IPS-20b (cell line): ENCODE data around the gene SNAI1.

Experiments
- H3K27ac ChIP-seq: one replicate; pipeline ENCODE4 v1.5.1; 2013; ENCODE audit warnings: low read length
- H3K27me3 ChIP-seq: 2 replicates; pipeline ENCODE4 v1.6.1; 2013; ENCODE audit warnings: mild to moderate bottlenecking, low read length, inconsistent platforms; ENCODE audit not compliant: insufficient read depth
- H3K36me3 ChIP-seq: 2 replicates; pipeline ENCODE4 v1.6.1; 2013; ENCODE audit warnings: low read depth, mild to moderate bottlenecking, inconsistent platforms, low read length, moderate library complexity; ENCODE audit not compliant: insufficient read depth
- H3K4me1 ChIP-seq: 2 replicates; pipeline ENCODE4 v1.6.1; 2013; ENCODE audit warnings: mild to moderate bottlenecking, control low read depth, inconsistent platforms, low read length, moderate library complexity; ENCODE audit not compliant: insufficient read depth
- H3K4me3 ChIP-seq: 2 replicates; pipeline ENCODE4 v1.5.1; 2013; ENCODE audit warnings: mild to moderate bottlenecking, low read length, inconsistent platforms
- H3K9ac ChIP-seq: 2 replicates; pipeline ENCODE4 v1.6.1; 2013; ENCODE audit warnings: low read depth, mild to moderate bottlenecking, inconsistent platforms, low read length, moderate library complexity
- H3K9me3 ChIP-seq: 2 replicates; pipeline ENCODE4 v1.6.1; 2013; ENCODE audit warnings: mild to moderate bottlenecking, low read depth, low read length, inconsistent platforms; ENCODE audit not compliant: insufficient read depth

SNAI1 gene

DNA sequence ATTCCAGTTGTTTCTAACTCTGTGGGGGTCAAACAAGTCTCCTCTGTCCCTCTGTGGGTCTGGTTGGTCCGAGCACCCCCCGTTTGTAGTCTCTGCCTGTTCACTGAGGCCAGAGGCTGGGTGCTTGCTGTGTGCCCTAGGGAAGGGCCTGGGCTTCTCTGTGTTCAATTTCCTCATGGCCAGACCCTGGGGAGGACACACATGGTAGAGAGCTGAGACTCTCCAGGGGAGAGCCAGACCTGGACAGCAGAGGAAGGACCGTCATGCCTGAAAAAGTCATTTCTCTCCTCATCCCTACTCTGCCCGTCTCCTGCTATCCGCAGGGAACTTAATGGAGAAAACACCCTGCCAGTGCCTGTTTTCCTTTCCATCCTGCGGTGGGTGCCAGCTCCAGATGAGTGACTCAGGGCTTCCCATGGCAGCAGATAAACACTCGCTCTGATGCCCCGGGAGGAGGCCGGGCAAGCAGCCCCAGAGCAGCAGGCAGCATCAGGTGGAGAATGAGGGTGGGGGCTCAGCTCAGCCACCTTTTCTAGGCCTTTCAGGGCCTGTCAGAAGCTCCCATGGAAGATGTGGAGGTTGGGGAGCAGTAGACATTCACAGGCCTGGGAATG lies 51.9 kb downstream of the SNAI1 start:
- no peak overlapping the region for H3K27ac ChIP-seq
- no peaks in the 10 kb centered on the region for H3K4me1 ChIP-seq
- H3K36me3 ChIP-seq, result no peaks in the 10 kb centered on the region
- H3K4me3 ChIP-seq, result no peak overlapping the region
- no peaks in the 10 kb centered on the region for H3K27me3 ChIP-seq
- no peaks in the 10 kb centered on the region for H3K9me3 ChIP-seq
- no peak overlapping the region for H3K9ac ChIP-seq

DNA sequence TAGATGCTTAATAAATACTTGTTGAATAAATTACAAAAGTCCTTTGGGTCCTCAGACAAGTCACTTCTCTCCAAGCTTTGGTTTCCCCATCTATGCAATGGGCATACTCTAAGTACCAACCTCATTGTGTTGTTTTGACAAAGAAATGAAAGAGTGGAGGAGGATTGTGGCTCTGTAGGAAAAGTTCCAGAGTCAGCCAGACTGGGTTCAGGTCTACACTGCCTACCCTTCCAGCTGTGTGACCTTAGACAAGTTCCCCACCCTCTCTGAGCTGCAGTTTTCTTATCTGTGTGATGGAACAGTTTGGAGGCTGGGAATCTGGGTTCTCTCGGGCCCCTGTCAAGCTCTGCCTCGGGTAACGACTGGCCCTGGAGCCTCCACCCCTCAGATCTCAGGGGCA lies 53.9 kb downstream of the SNAI1 start:
- H3K27ac ChIP-seq, result no peak overlapping the region
- H3K27me3 ChIP-seq, result no peaks in the 10 kb centered on the region
- H3K9ac ChIP-seq, result no peak overlapping the region
- no peaks in the 10 kb centered on the region for H3K4me1 ChIP-seq
- H3K36me3 ChIP-seq, result no peaks in the 10 kb centered on the region
- H3K4me3 ChIP-seq, result no peak overlapping the region
- no peaks in the 10 kb centered on the region for H3K9me3 ChIP-seq

DNA sequence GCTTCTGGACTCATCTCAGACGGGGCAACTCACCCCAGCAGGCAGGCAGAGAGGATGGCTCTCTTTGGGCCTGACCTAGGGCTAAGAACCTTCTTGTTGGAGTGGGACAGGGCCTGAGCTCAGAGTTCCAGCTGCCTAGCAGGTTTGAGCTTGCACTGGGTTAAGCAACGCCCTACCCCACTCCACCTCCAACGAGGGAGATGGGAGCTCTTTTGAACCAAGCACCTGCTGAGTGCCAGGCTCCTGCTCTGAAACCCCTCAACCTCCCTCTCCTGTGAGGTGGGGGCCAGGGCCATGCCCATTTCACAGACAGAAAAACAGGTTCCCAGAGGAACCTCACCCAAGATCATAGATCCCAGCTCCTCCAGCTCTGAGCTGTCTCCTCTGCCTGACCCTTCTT lies 54.3 kb downstream of the SNAI1 start:
- Histone ChIP-seq H3K4me3 (no peak overlapping the region), H3K9ac (no peak overlapping the region), H3K9me3 (no peaks in the 10 kb centered on the region), H3K4me1 (no peaks in the 10 kb centered on the region), H3K27me3 (no peaks in the 10 kb centered on the region), H3K36me3 (no peaks in the 10 kb centered on the region), H3K27ac (no peak overlapping the region)

DNA sequence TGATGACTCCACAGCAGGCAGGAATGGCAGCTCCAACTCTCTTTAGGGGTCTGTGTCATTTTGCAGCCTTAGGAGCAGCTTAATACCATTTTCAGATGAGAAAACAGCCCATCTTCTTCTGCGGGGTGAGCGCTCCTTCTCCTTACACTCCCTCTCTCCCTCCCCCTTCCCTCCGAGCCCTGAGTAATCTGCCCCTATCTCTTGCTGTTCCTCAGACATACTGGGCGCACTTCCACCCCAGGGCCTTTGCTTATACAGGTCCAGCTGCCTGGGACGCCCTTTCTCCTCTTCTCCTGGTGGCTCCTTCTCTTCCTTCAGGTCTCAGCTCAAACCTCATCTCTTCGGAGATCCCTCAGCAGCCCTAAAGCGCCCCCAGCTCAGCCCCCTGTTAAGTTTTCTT lies 54.8 kb downstream of the SNAI1 start:
- no peak overlapping the region for H3K4me3 ChIP-seq
- no peak overlapping the region for H3K27ac ChIP-seq
- H3K36me3 ChIP-seq, result no peaks in the 10 kb centered on the region
- no peaks in the 10 kb centered on the region for H3K4me1 ChIP-seq
- H3K27me3 ChIP-seq, result no peaks in the 10 kb centered on the region
- H3K9ac ChIP-seq, result no peak overlapping the region
- no peaks in the 10 kb centered on the region for H3K9me3 ChIP-seq

DNA sequence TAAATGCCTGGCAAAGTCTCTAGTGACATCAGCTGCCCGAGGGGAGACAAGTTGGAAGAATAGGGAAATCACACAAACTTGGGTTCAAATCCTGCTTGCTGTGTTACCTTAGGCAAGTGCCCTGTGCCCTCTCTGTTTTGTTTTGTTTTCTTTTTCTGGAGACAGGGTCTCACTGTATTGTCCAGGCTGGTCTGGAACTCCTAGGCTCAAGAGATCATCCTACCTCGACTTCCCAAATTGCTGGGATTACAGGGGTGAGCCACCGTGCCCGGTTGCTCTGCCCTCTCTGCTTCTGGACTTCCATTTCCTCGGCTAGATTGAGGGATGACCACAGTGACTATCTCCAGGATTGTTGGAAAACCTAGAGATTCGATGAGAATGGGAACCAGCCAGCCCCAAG lies 55.4 kb downstream of the SNAI1 start:
- no peaks in the 10 kb centered on the region for H3K36me3 ChIP-seq
- no peak overlapping the region for H3K4me3 ChIP-seq
- no peaks in the 10 kb centered on the region for H3K4me1 ChIP-seq
- no peaks in the 10 kb centered on the region for H3K27me3 ChIP-seq
- H3K27ac ChIP-seq, result no peak overlapping the region
- H3K9me3 ChIP-seq, result no peaks in the 10 kb centered on the region
- H3K9ac ChIP-seq, result no peak overlapping the region
